ENCODE measurements around the gene INAFM2. TPM values are rescaled to one million over a fixed set of nuclear protein-coding genes. Genes with fewer than 3 reads are reported as not detected.
A peak's percentile ranks its signal among the peaks of the same experiment; 100 is the strongest.

The INAFM2 gene
- total and polyA plus RNA-seq, 9 of the 15 experiments (the other 6 are each of a cell fraction or from before 2014, with no cell fraction given) = 11.8 to 43.1 (median 27.2) TPM

- TF ChIP-seq ETS2 (tag; IDR thresholded peaks at IDR 0.05; ENCODE audit: borderline replicate concordance, poor library complexity, severe bottlenecking) (no peak), ZNF785 (CRISPR knock-in tag; IDR thresholded peaks at IDR 0.05) (no peak), DLX4 (CRISPR knock-in tag; IDR thresholded peaks at IDR 0.05) (no peak), XRCC4 (IDR thresholded peaks at IDR 0.05; ENCODE audit: extremely low read depth, insufficient read depth, insufficient read length) (no peak), ZNF197 (CRISPR knock-in tag; IDR thresholded peaks at IDR 0.05; ENCODE audit: low read depth) (no peak), PRPF4 (IDR thresholded peaks at IDR 0.05; ENCODE audit: insufficient read depth, low read depth, low read length, poor library complexity, severe bottlenecking) (no peak), CBX8 (IDR thresholded peaks at IDR 0.05; ENCODE audit: borderline replicate concordance, extremely low read depth, low read depth, low read length, poor library complexity, severe bottlenecking) (no peak), CCAR2 (IDR thresholded peaks at IDR 0.05; ENCODE audit: low read depth, low read length) (no peak), DDX20 (tag; IDR thresholded peaks at IDR 0.05; ENCODE audit: low read depth) (no peak), FOSL1 (tag; conservative IDR thresholded peaks at IDR 0.05) (peak; percentile 33; the same call in 1 of the 2 replicates), SMARCA4 (IDR thresholded peaks at IDR 0.05) (no peak), ZSCAN32 (CRISPR knock-in tag; IDR thresholded peaks at IDR 0.05) (no peak), PBX2 (CRISPR knock-in tag; IDR thresholded peaks at IDR 0.05; ENCODE audit: low read depth) (no peak), PBX2 (tag; conservative IDR thresholded peaks at IDR 0.05; ENCODE audit: low read depth) (peak; percentile 31; the same call in 1 of the 2 replicates), ATF6 (CRISPR knock-in tag; IDR thresholded peaks at IDR 0.05) (peak; percentile 98), ZBTB26 (CRISPR knock-in tag; IDR thresholded peaks at IDR 0.05) (no peak), DMBX1 (CRISPR knock-in tag; IDR thresholded peaks at IDR 0.05; ENCODE audit: borderline replicate concordance) (no peak), HNRNPL (IDR thresholded peaks at IDR 0.05; ENCODE audit: low read depth, low read length) (no peak), FOXJ2 (tag; IDR thresholded peaks at IDR 0.05) (no peak), EHMT2 (IDR thresholded peaks at IDR 0.05) (no peak), SRSF7 (optimal IDR thresholded peaks at IDR 0.05; ENCODE audit: low read depth, low read length) (no peak)
Measured at GRCh38 chr15:40323239-40323952, at the start of gene INAFM2 (continued).

Data from K562 (cell line).